Esophagus squamous epithelium (tissue), 5 donors: Measurements from ENCODE around the gene CAPZB. TPM values are rescaled to one million over a fixed set of nuclear protein-coding genes. Genes with fewer than 3 reads are reported as not detected.

Experiments used
- DNase-seq: peaks from one replicate; lab custom pipeline; 2025; lab: John Stamatoyannopoulos, UW
- H3K27ac ChIP-seq, 4 donors: fragments of 200-600 bp; sonication (generic); one replicate each; pipeline ENCODE4 v1.5.1; 2016 to 2019; ENCODE audit warnings: mild to moderate bottlenecking in 1 of 4
- H3K27me3 ChIP-seq, 4 donors: fragments of 200-600 bp; sonication (generic); 1 replicate in 3 of 4; 2 replicates in 1 of 4; pipeline versions ENCODE4 v1.5.1 to v1.6.0; 2017 to 2021; ENCODE audit warnings: antibody characterized with exemption in 1 of 4
- H3K36me3 ChIP-seq, 3 donors: fragments of 200-600 bp; sonication (generic); one replicate each; pipeline ENCODE4 v1.5.1; 2016 to 2019
- H3K4me1 ChIP-seq, 3 donors: fragments of 200-600 bp; sonication (generic); one replicate each; pipeline ENCODE4 v1.5.1; 2017 to 2019
- H3K4me3 ChIP-seq, 4 donors: fragments of 200-600 bp; sonication (generic); 1 replicate in 3 of 4; 2 replicates in 1 of 4; pipeline ENCODE4 v1.5.1; 2016 to 2019; ENCODE audit warnings: mild to moderate bottlenecking in 2 of 4, moderate library complexity in 1 of 4
- H3K9me3 ChIP-seq, 3 donors: fragments of 200-600 bp; sonication (generic); one replicate each; pipeline ENCODE4 v1.5.1; 2016 to 2019
- CTCF ChIP-seq, 6 experiments: fragments of 450-650 bp in 4 of 6; fragments of 200-600 bp in 2 of 6; sonication (generic) in 2 of 6; IDR thresholded peaks; one replicate each; pipeline ENCODE4 v1.5.1; 2016 to 2019; ENCODE audit warnings: antibody characterized with exemption in 6 of 6, mild to moderate bottlenecking in 4 of 6, moderate library complexity in 4 of 6
- POLR2A ChIP-seq, 4 donors: fragments of 450-650 bp; IDR thresholded peaks; one replicate each; pipeline ENCODE4 v1.6.1; 2017; ENCODE audit warnings: antibody characterized with exemption in 4 of 4, mild to moderate bottlenecking in 4 of 4, moderate library complexity in 3 of 4
- WGBS, 2 donors: methylation state at CpG; one replicate each; pipeline ENCODE4 v1.1.5; 2018; 5-methylcytosine and 5-hydroxymethylcytosine counted together
- intact Hi-C: fragments of 100-400 bp; cut with DNase I; formaldehyde crosslinking; loops from one replicate; pipeline ENCODE4 v1.15.0; 2022
- total RNA-seq, 4 donors: library from RNA; depleted of rRNA; stranded (reverse); fragments of >200 nt; gene quantifications; one replicate each; pipeline ENCODE4 v1.1.0, GENCODE V29; 2016
- donor health status: DM: yes; HTN: yes; CAD: no.

Gene CAPZB
- total RNA-seq, 4 donors from 2014 or later, result 89.4 to 146 (median 126) TPM

GRCh38 chr1:19381261-19381660, 104.1 kb downstream of the CAPZB start:
- Histone ChIP-seq H3K9me3 (no peaks in the 10 kb centered on the region), H3K36me3 (peaks cover 0 to 92% (median 33%) of the 10 kb centered on the region in 3 donors), H3K4me3 (no peak overlapping the region), H3K27ac (no peak overlapping the region), H3K4me1 (peaks cover 13 to 34% (median 17%) of the 10 kb centered on the region in 3 donors), H3K27me3 (no peaks in the 10 kb centered on the region)
- WGBS, 2 donors, result 67 to 80% methylated on average over 3 to 6 of the region's 6 CpGs
- TF ChIP-seq POLR2A (IDR thresholded peaks at IDR 0.05), result no peak
- no peak for TF ChIP-seq CTCF (IDR thresholded peaks at IDR 0.05)
- intact Hi-C loops, result no loop called here
- no peak for DNase-seq

- TF ChIP-seq CTCF (IDR thresholded peaks at IDR 0.05) (no peak), POLR2A (IDR thresholded peaks at IDR 0.05) (no peak)
- H3K4me3 ChIP-seq, result no peak overlapping the region
- 75% methylated on average over 16 to 17 of the region's 17 CpGs for WGBS, 2 donors
- H3K27ac ChIP-seq, result peak overlapping the region in 3 of 4 donors; percentile 2 to 27 (median 11)
- H3K9me3 ChIP-seq, result no peaks in the 10 kb centered on the region
- no peaks in the 10 kb centered on the region for H3K27me3 ChIP-seq
- no peak for DNase-seq
- H3K4me1 ChIP-seq, result peaks cover 0 to 31% (median 15%) of the 10 kb centered on the region in 3 donors
- H3K36me3 ChIP-seq, result peaks cover 0 to 100% (median 22%) of the 10 kb centered on the region in 3 donors
- intact Hi-C loops, result no loop called here
Observed at GRCh38 chr1:19377812-19378718, 107.3 kb downstream of the CAPZB start.

DNA sequence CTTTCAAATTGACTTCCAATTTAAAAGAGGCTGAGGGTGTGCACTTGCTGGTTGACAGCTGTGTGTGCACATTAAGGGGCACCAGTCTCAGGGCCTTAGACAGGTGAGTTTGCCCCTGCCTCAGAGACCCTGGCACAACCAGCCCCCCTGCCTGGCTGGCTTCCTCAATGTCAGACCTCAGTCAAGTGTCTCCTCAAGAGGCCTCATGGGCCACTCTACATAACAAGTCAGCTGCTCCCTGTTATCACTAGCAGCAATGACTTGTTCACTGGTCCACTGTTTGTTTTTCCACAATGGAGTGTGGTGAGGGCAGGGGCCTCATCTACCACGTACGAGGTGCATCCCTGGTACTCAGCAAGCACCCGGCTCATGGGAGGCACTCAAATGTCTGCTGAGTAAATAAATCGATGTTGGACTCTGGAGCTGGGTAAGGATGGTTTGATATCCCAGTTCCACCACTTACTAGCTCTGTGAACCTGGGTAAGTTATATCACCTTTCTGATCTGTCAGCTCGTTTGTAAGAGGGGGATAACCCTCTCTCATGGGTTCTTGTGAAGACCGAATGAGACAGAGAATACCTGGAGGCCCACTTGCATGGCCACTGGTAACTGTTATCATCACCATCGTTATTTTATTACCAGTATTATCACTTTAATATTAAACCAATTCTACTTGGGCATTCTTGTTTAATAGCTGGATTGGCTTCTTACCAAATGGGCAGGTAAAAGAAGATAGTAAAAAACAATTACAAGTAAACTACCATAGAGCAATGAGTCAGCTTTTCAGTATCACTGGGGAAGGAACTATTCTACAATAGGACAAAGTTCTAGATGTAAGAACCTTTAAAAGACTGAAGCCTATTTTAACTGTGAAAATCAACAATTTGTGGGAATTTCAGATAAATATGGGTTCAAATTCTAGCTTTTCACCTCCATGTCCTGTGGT, 108.6 kb downstream of the CAPZB start:
- no peak overlapping the region for H3K27ac ChIP-seq
- H3K4me3 ChIP-seq, result no peak overlapping the region
- H3K36me3 ChIP-seq, result peaks cover 3 to 100% (median 17%) of the 10 kb centered on the region in 3 donors
- TF ChIP-seq CTCF (IDR thresholded peaks at IDR 0.05) (no peak), POLR2A (IDR thresholded peaks at IDR 0.05) (no peak)
- WGBS, 2 donors, result 98 to 100% methylated on average over 3 to 7 of the region's 7 CpGs
- intact Hi-C loops, result no loop called here
- H3K9me3 ChIP-seq, result no peaks in the 10 kb centered on the region
- H3K4me1 ChIP-seq, result peaks cover 0 to 45% (median 21%) of the 10 kb centered on the region in 3 donors
- no peak for DNase-seq
- no peaks in the 10 kb centered on the region for H3K27me3 ChIP-seq

DNA sequence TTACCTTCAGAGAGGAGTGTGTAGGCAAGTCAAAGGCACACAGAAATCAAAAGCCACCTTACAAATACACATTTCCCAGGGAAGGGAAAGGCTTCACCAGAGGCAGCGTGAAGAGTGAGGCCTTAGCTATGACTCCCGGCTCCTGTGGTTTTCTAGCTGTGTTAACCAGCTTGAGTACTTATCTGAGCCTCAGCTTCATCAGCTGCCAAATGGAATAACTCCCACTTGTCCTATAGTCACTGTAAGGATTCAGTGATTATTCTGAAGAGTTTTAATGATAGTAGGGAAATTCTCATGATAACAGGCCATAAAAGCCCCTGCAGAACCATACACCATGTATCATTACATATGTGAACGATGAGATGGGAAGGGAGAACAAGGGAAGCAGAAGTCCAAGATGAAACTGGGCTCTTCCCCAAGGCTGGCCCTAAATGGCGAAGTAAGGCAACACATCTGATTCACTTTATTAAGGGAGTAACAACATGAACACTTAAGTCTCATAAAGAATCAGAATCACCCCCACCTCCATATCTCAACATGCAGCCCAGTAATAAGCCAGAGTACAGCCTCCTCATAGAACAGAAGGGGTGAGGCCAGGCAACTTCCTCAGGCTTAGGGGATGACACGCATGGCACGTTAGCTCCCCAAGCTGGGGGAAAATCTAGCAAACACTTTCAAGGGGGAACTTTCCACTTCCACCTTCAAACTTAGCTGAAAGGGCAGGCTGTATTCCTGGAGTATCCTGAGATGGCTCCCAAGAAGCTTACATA, 109.5 kb downstream of the CAPZB start:
- Histone ChIP-seq H3K4me3 (no peak overlapping the region), H3K27ac (peak overlapping the region in 2 of 4 donors; percentile 51 to 63), H3K9me3 (no peaks in the 10 kb centered on the region), H3K4me1 (peaks cover 0 to 52% (median 21%) of the 10 kb centered on the region in 3 donors), H3K27me3 (no peaks in the 10 kb centered on the region), H3K36me3 (peaks cover 8 to 100% (median 16%) of the 10 kb centered on the region in 3 donors)
- intact Hi-C loops, result no loop called here
- WGBS, 2 donors, result 76 to 84% methylated on average over 5 to 6 of the region's 6 CpGs
- no peak for TF ChIP-seq POLR2A (IDR thresholded peaks at IDR 0.05)
- TF ChIP-seq CTCF (IDR thresholded peaks at IDR 0.05), result no peak
- no peak for DNase-seq
